K562 (cell line): ENCODE data around the gene SFRP5. TPM values are rescaled to one million over a fixed set of nuclear protein-coding genes. Genes with fewer than 3 reads are reported as not detected.

Experiments
- ELF1 ChIP-seq: fragments of 200-800 bp; sonication (Bioruptor generic); IDR thresholded peaks from 2 replicates; pipeline ENCODE4 v1.6.1; 2016; ENCODE audit warnings: missing genetic modification characterization, missing compliant biosample characterization
- GABPA ChIP-seq: fragments of 200-800 bp; sonication (Bioruptor generic); conservative IDR thresholded peaks from 2 replicates; pipeline ENCODE4 v1.6.1; 2016; ENCODE audit warnings: low read depth, missing genetic modification characterization, missing compliant biosample characterization
- NFE2L1 ChIP-seq: fragments of 450-650 bp; IDR thresholded peaks from 2 replicates; pipeline ENCODE4 v1.6.1; 2016; ENCODE audit warnings: missing genetic modification characterization, low read depth, mild to moderate bottlenecking, missing compliant biosample characterization, moderate library complexity, borderline replicate concordance
- NFYB ChIP-seq: IDR thresholded peaks from 2 replicates; pipeline ENCODE4 v1.6.1; 2011; ENCODE audit warnings: mild to moderate bottlenecking, moderate library complexity; ENCODE audit not compliant: insufficient read length; ENCODE audit errors: extremely low read depth
- RAD51 ChIP-seq: fragments of 450-650 bp; IDR thresholded peaks from 2 replicates; pipeline ENCODE4 v1.7.1; 2016; ENCODE audit warnings: low read depth, mild to moderate bottlenecking, borderline replicate concordance
- RREB1 ChIP-seq: fragments of 250-450 bp; sonication (Bioruptor Pico); IDR thresholded peaks from 2 replicates; pipeline ENCODE4 v1.4.0; 2020
- TBL1XR1 ChIP-seq, 2 experiments: IDR thresholded peaks; 2 replicates each; pipeline ENCODE4 v1.6.1; 2012; ENCODE audit warnings: improper control_type of control experiment in 2 of 2, low read length in 2 of 2, mild to moderate bottlenecking in 1 of 2
- USF1 ChIP-seq: sonication (generic); formaldehyde crosslinking; IDR thresholded peaks from 2 replicates; pipeline ENCODE4 v1.9.0; 2022; ENCODE audit warnings: mild to moderate bottlenecking, missing genetic modification reagents
- USF2 ChIP-seq: sonication (generic); formaldehyde crosslinking; IDR thresholded peaks from 2 replicates; pipeline ENCODE4 v1.5.0; 2020; ENCODE audit warnings: missing genetic modification reagents
- ZNF584 ChIP-seq: fragments of 200-800 bp; sonication (Bioruptor generic); IDR thresholded peaks from 2 replicates; pipeline ENCODE4 v1.6.1; 2016; ENCODE audit warnings: low read depth, mild to moderate bottlenecking, missing genetic modification characterization, missing compliant biosample characterization
- ZNF589 ChIP-seq: fragments of 200-800 bp; sonication (Bioruptor generic); IDR thresholded peaks from 2 replicates; pipeline ENCODE4 v1.6.1; 2016; ENCODE audit warnings: low read depth, missing genetic modification characterization, missing compliant biosample characterization
- polyA plus RNA-seq, 8 experiments: library from polyadenylated mRNA; depleted of rRNA in 4 of 8; stranded (reverse) in 5 of 8; unstranded in 3 of 8; fragments of >200 nt; fragmentation: Nextera tagmentation in 2 of 8; fragmentation: Illumina TruSeq in 1 of 8; extraction: Ambion mirVana in 2 of 8; extraction: Trizol in 1 of 8; gene quantifications; 2 replicates each; pipeline versions ENCODE4 v1.2.1 to v1.2.3, GENCODE V29; 2011 to 2014; ENCODE audit warnings: inconsistent platforms in 1 of 8, missing spikeins in 1 of 8
- total RNA-seq, 7 experiments: library from RNA; depleted of rRNA in 6 of 7; stranded (reverse); fragments of >200 nt in 6 of 7; fragmentation: Illumina TruSeq in 2 of 7; extraction: Trizol in 2 of 7; gene quantifications; 2 replicates each; pipeline versions ENCODE4 v1.2.1 to v1.2.3, GENCODE V29; 2011 to 2021; ENCODE audit warnings: low replicate concordance in 1 of 7

Gene SFRP5
- total and polyA plus RNA-seq, 9 of the 15 experiments (the other 6 are each of a cell fraction or from before 2014, with no cell fraction given): 0.07 to 0.29 (median 0.13) TPM; not detected in 3

- TF ChIP-seq USF1: peak; percentile 33; the same call in 1 of the 2 replicates
- TF ChIP-seq RAD51: peak; percentile 55; the same call in 1 of the 2 replicates
- TF ChIP-seq TBL1XR1 (IDR thresholded peaks at IDR 0.05; ENCODE audit: low read length in 2 of 2): no peak
- TF ChIP-seq GABPA (tag): peak; percentile 46; the same call in 1 of the 2 replicates
- TF ChIP-seq USF2 (CRISPR knock-in tag): peak; percentile 57
- 0 out of 2 replicates have a peak, but pooled peaks have one; percentile 47 for TF ChIP-seq ZNF584
- 0 out of 2 replicates have a peak, but pooled peaks have one; percentile 21 for TF ChIP-seq ELF1 (tag)
- no peak for TF ChIP-seq NFE2L1 (tag)
- no peak for TF ChIP-seq RREB1 (CRISPR knock-in tag)
- TF ChIP-seq ZNF589 (CRISPR knock-in tag): peak; percentile 52; the same call in 1 of the 2 replicates
- TF ChIP-seq NFYB: peak; percentile 29
These were observed 24.9 kb upstream of the SFRP5 start (continued) for GRCh38 chr10:97796651-97797050.
